Measurements from ENCODE around the gene COX17. TPM values are rescaled to one million over a fixed set of nuclear protein-coding genes. Genes with fewer than 3 reads are reported as not detected.

The COX17 gene
- total and polyA plus RNA-seq, 2 of the 13 experiments (the other 11 are each of a cell fraction or from before 2014, with no cell fraction given), result 41.4 to 51.0 TPM

DNA sequence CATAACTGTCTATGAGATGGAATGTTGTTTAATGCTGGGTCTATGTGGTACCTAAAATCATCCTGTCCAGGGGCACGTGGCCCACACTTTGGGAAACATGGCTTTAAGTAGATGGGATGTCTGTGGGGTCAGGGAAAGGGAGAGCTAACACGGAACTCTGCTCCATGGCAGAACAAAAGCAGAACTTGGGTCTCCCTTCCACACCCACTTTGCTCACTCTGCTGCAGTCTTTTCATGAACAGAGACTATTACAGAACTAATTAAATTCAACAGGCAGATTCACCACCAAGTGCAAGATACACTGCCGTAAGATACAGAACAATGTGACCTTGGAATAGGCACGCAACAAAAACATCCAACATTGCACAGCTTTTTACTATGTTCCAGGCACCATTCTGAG lies 45.0 kb downstream of the COX17 start:
- 55% methylated on average over 4 of the region's 4 CpGs for WGBS (ENCODE audit: low lambda C conversion rate)
- no peaks in the 10 kb centered on the region for H3K4me1 ChIP-seq (ENCODE audit: insufficient read depth, low read length)
- no peak overlapping the region for H3K4me3 ChIP-seq (replicated peaks in 1 of 3; ENCODE audit: insufficient read depth in 1 of 3, low read depth in 2 of 3, low read length in 3 of 3)
- FAIRE-seq, result no peak
- no peak overlapping the region for H3K4me2 ChIP-seq (ENCODE audit: low read depth, low read length)
- H3K27ac ChIP-seq (ENCODE audit: extremely low read length, insufficient read depth, low read length), result no peak overlapping the region
- H3K27me3 ChIP-seq (ENCODE audit: control insufficient read depth in 1 of 2, insufficient read depth in 2 of 2, low read length in 2 of 2), result no peaks in the 10 kb centered on the region; a peak in 1 of 5 replicates
- no peak for DNase-seq (ENCODE audit: low spot score)
- no peaks in the 10 kb centered on the region for H4K20me1 ChIP-seq (ENCODE audit: insufficient read depth, low read length)
- H3K9ac ChIP-seq (ENCODE audit: insufficient read depth, low read depth, low read length), result no peak overlapping the region
- H3K36me3 ChIP-seq (replicated peaks in 1 of 2; ENCODE audit: control insufficient read depth in 1 of 2, insufficient read depth in 2 of 2, low read length in 2 of 2), result no peaks in the 10 kb centered on the region
- no TSS peak for BruUV-seq (replicated peaks)
- TF ChIP-seq, protein P1, sequence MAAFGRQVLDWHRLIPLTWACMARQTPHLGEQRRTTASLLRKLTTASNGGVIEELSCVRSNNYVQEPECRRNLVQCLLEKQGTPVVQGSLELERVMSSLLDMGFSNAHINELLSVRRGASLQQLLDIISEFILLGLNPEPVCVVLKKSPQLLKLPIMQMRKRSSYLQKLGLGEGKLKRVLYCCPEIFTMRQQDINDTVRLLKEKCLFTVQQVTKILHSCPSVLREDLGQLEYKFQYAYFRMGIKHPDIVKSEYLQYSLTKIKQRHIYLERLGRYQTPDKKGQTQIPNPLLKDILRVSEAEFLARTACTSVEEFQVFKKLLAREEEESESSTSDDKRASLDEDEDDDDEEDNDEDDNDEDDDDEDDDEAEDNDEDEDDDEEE (CRISPR knock-in tag; IDR thresholded peaks at IDR 0.05), result no peak
- TF ChIP-seq ZNF878 (CRISPR knock-in tag; IDR thresholded peaks at IDR 0.05) (no peak), ZNF207 (IDR thresholded peaks at IDR 0.05; ENCODE audit: borderline replicate concordance) (no peak), THAP11 (CRISPR knock-in tag; IDR thresholded peaks at IDR 0.05) (no peak), SOX6 (IDR thresholded peaks at IDR 0.05) (no peak), SOX6 (CRISPR knock-in tag; IDR thresholded peaks at IDR 0.05) (no peak), ZNF572 (CRISPR knock-in tag; IDR thresholded peaks at IDR 0.05) (no peak), KDM1A (CRISPR knock-in tag; IDR thresholded peaks at IDR 0.05) (no peak)
- TF ChIP-seq, protein P2, sequence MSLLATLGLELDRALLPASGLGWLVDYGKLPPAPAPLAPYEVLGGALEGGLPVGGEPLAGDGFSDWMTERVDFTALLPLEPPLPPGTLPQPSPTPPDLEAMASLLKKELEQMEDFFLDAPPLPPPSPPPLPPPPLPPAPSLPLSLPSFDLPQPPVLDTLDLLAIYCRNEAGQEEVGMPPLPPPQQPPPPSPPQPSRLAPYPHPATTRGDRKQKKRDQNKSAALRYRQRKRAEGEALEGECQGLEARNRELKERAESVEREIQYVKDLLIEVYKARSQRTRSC (CRISPR knock-in tag; IDR thresholded peaks at IDR 0.05; ENCODE audit: low read depth), result no peak
- no peak overlapping the region for H2AFZ ChIP-seq (ENCODE audit: low read length)
- intact Hi-C loops (cut with micrococcal nuclease; ENCODE audit: unreplicated experiment), result no loop called here
- in situ Hi-C loops (cut with HindIII; ENCODE audit: extremely low pct_ligation_motif_present, low pct_unique_long_range_greater_than_20kb), result no loop called here
- no peak for ATAC-seq
- H3K9me3 ChIP-seq (ENCODE audit: low read length), result no peaks in the 10 kb centered on the region
- POLR2A ChIA-PET, result no interaction called here
- H3K79me2 ChIP-seq (ENCODE audit: insufficient read depth, low read length), result no peaks in the 10 kb centered on the region
- CTCF ChIA-PET (ENCODE audit: low intra/inter-chr PET ratio, low total read pairs), result no interaction called here

DNA sequence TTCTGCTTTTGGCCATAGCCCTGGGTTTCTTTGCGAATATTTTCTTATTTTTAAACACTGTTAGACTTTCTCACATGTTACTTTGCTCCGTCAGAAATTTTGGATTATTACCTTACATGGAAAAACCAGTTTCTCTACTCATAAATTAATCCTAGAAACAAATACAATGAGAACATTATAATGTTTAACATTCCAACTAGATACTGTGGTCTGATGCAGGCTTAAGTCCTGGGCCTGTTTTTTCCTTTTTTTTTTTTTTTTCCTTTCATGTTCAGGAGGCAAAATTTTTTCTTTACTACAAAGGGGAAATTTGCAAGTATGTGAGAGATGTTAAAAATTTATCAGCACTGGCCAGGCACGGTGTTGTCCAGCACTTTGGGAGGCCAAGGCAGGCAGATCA lies 45.7 kb downstream of the COX17 start:
- no peak for ATAC-seq
- intact Hi-C loops (cut with micrococcal nuclease; ENCODE audit: unreplicated experiment), result no loop called here
- TF ChIP-seq ZNF251 (CRISPR knock-in tag; IDR thresholded peaks at IDR 0.05), result no peak
- TF ChIP-seq SMYD3 (CRISPR knock-in tag; IDR thresholded peaks at IDR 0.05), result no peak
- TF ChIP-seq ZNF3 (CRISPR knock-in tag; IDR thresholded peaks at IDR 0.05), result no peak
- TF ChIP-seq YEATS2 (CRISPR knock-in tag; IDR thresholded peaks at IDR 0.05; ENCODE audit: borderline replicate concordance), result no peak
- TF ChIP-seq, protein P3, sequence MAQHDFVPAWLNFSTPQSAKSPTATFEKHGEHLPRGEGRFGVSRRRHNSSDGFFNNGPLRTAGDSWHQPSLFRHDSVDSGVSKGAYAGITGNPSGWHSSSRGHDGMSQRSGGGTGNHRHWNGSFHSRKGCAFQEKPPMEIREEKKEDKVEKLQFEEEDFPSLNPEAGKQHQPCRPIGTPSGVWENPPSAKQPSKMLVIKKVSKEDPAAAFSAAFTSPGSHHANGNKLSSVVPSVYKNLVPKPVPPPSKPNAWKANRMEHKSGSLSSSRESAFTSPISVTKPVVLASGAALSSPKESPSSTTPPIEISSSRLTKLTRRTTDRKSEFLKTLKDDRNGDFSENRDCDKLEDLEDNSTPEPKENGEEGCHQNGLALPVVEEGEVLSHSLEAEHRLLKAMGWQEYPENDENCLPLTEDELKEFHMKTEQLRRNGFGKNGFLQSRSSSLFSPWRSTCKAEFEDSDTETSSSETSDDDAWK (CRISPR knock-in tag; IDR thresholded peaks at IDR 0.05), result no peak
- no peak for TF ChIP-seq MEIS1 (CRISPR knock-in tag; IDR thresholded peaks at IDR 0.05; ENCODE audit: borderline replicate concordance)
- TF ChIP-seq, protein P4, sequence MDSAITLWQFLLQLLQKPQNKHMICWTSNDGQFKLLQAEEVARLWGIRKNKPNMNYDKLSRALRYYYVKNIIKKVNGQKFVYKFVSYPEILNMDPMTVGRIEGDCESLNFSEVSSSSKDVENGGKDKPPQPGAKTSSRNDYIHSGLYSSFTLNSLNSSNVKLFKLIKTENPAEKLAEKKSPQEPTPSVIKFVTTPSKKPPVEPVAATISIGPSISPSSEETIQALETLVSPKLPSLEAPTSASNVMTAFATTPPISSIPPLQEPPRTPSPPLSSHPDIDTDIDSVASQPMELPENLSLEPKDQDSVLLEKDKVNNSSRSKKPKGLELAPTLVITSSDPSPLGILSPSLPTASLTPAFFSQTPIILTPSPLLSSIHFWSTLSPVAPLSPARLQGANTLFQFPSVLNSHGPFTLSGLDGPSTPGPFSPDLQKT (CRISPR knock-in tag; IDR thresholded peaks at IDR 0.05; ENCODE audit: borderline replicate concordance), result no peak
- TF ChIP-seq HDAC1 (CRISPR knock-in tag; IDR thresholded peaks at IDR 0.05), result no peak

More for the DNA sequence above, 45.7 kb downstream of the COX17 start:
- no TSS peak for BruUV-seq (replicated peaks)
- no peaks in the 10 kb centered on the region for H4K20me1 ChIP-seq (ENCODE audit: insufficient read depth, low read length)
- no peak overlapping the region for H3K4me3 ChIP-seq (replicated peaks in 1 of 3; ENCODE audit: insufficient read depth in 1 of 3, low read depth in 2 of 3, low read length in 3 of 3)
- POLR2A ChIA-PET, result no interaction called here
- H3K9me3 ChIP-seq (ENCODE audit: low read length), result no peaks in the 10 kb centered on the region
- H3K27me3 ChIP-seq (ENCODE audit: control insufficient read depth in 1 of 2, insufficient read depth in 2 of 2, low read length in 2 of 2), result no peaks in the 10 kb centered on the region; a peak in 1 of 5 replicates
- no peak for DNase-seq (ENCODE audit: low spot score)
- no peak overlapping the region for H3K27ac ChIP-seq (ENCODE audit: extremely low read length, insufficient read depth, low read length)
- CTCF ChIA-PET (ENCODE audit: low intra/inter-chr PET ratio, low total read pairs), result no interaction called here
- H3K9ac ChIP-seq (ENCODE audit: insufficient read depth, low read depth, low read length), result no peak overlapping the region
- no peaks in the 10 kb centered on the region for H3K4me1 ChIP-seq (ENCODE audit: insufficient read depth, low read length)
- H2AFZ ChIP-seq (ENCODE audit: low read length), result no peak overlapping the region
- WGBS (ENCODE audit: low lambda C conversion rate), result 50% methylated on average over 3 of the region's 3 CpGs
- H3K4me2 ChIP-seq (ENCODE audit: low read depth, low read length), result no peak overlapping the region
- no peak for FAIRE-seq
- no peaks in the 10 kb centered on the region for H3K79me2 ChIP-seq (ENCODE audit: insufficient read depth, low read length)
- no peaks in the 10 kb centered on the region for H3K36me3 ChIP-seq (replicated peaks in 1 of 2; ENCODE audit: control insufficient read depth in 1 of 2, insufficient read depth in 2 of 2, low read length in 2 of 2)
- in situ Hi-C loops (cut with HindIII; ENCODE audit: extremely low pct_ligation_motif_present, low pct_unique_long_range_greater_than_20kb), result no loop called here
